WTC11 (cell line): Measurements from ENCODE around the gene MCM10. TPM values are rescaled to one million over a fixed set of nuclear protein-coding genes. Genes with fewer than 3 reads are reported as not detected.
A peak's percentile ranks its signal among the peaks of the same experiment; 100 is the strongest.

Experiments
- ATAC-seq: fragments of 200-7000 bp; cut with Tn5 transposase; 2 replicates; pipeline ENCODE4 v1.10.0; 2021; ENCODE audit warnings: mild to moderate bottlenecking, moderate library complexity
- CTCF ChIA-PET: fragments of 300-600 bp; sonication (Branson Sonifier 250); formaldehyde crosslinking; loops from one replicate; lab custom pipeline; 2021; ENCODE audit warnings: antibody characterized with exemption; lab: Charles Lee
- POLR2A ChIA-PET: fragments of 350-600 bp; sonication (Branson Sonifier 250); formaldehyde crosslinking; loops from one replicate; lab custom pipeline; 2021; ENCODE audit warnings: antibody characterized with exemption; lab: Charles Lee
- DNase-seq: peaks from one replicate; pipeline ENCODE4 v3.0.0; 2021; ENCODE audit warnings: low spot score
- H3K27ac Mint-ChIP-seq: 2 replicates; pipeline ENCODE4 v1.8.0; 2021; ENCODE audit warnings: mixed read lengths
- H3K27me3 Mint-ChIP-seq: 2 replicates; pipeline ENCODE4 v1.8.0; 2021; ENCODE audit warnings: low read depth, mild to moderate bottlenecking, moderate library complexity, mixed read lengths
- H3K36me3 Mint-ChIP-seq: 2 replicates; pipeline ENCODE4 v1.8.0; 2021; ENCODE audit warnings: mixed read lengths
- H3K4me1 Mint-ChIP-seq: 2 replicates; pipeline ENCODE4 v1.8.0; 2022; ENCODE audit warnings: mixed read lengths
- H3K4me3 Mint-ChIP-seq: 2 replicates; pipeline ENCODE4 v1.8.0; 2021; ENCODE audit warnings: mild to moderate bottlenecking, moderate library complexity, mixed read lengths
- H3K9me3 Mint-ChIP-seq: 2 replicates; pipeline ENCODE4 v1.8.0; 2021; ENCODE audit warnings: mixed read lengths
- CREB1 ChIP-seq: sonication (generic); formaldehyde crosslinking; IDR thresholded peaks from 2 replicates; pipeline ENCODE4 v1.8.0; 2023; ENCODE audit warnings: mild to moderate bottlenecking, missing genetic modification reagents
- E2F1 ChIP-seq: sonication (generic); formaldehyde crosslinking; IDR thresholded peaks from 2 replicates; pipeline ENCODE4 v1.8.0; 2022; ENCODE audit warnings: mild to moderate bottlenecking, missing genetic modification reagents
- ERG ChIP-seq: fragments of 250-450 bp; sonication (Bioruptor Pico); IDR thresholded peaks from 2 replicates; pipeline ENCODE4 v1.8.0; 2021; ENCODE audit warnings: mild to moderate bottlenecking
- ETV6 ChIP-seq: sonication (generic); formaldehyde crosslinking; IDR thresholded peaks from 2 replicates; pipeline ENCODE4 v1.8.1; 2022; ENCODE audit warnings: mild to moderate bottlenecking, missing genetic modification reagents
- FOXK1 ChIP-seq: sonication (generic); formaldehyde crosslinking; IDR thresholded peaks from 2 replicates; pipeline ENCODE4 v1.8.0; 2022; ENCODE audit warnings: mild to moderate bottlenecking, moderate library complexity, missing genetic modification reagents
- GABPB1 ChIP-seq: sonication (generic); formaldehyde crosslinking; IDR thresholded peaks from 2 replicates; pipeline ENCODE4 v1.8.1; 2023; ENCODE audit warnings: mild to moderate bottlenecking, missing genetic modification reagents
- HMGA2 ChIP-seq: fragments of 250-450 bp; sonication (Bioruptor Pico); IDR thresholded peaks from 2 replicates; pipeline ENCODE4 v1.4.0; 2021; ENCODE audit warnings: mild to moderate bottlenecking, moderate library complexity
- IRF1 ChIP-seq: sonication (generic); formaldehyde crosslinking; IDR thresholded peaks from 2 replicates; pipeline ENCODE4 v1.8.0; 2023; ENCODE audit warnings: missing genetic modification reagents
- JAZF1 ChIP-seq: fragments of 250-450 bp; sonication (Bioruptor Pico); IDR thresholded peaks from 2 replicates; pipeline ENCODE4 v1.9.0; 2021; ENCODE audit warnings: moderate library complexity, mild to moderate bottlenecking, inconsistent platforms
- KAT7 ChIP-seq: sonication (generic); formaldehyde crosslinking; IDR thresholded peaks from 2 replicates; pipeline ENCODE4 v1.8.1; 2023; ENCODE audit warnings: missing genetic modification reagents, mild to moderate bottlenecking, borderline replicate concordance
- NR1H2 ChIP-seq: sonication (generic); formaldehyde crosslinking; IDR thresholded peaks from 2 replicates; pipeline ENCODE4 v1.9.0; 2021; ENCODE audit warnings: mild to moderate bottlenecking, moderate library complexity, missing genetic modification reagents
- NR2C2 ChIP-seq: sonication (generic); formaldehyde crosslinking; IDR thresholded peaks from 2 replicates; pipeline ENCODE4 v1.8.0; 2022; ENCODE audit warnings: mild to moderate bottlenecking, missing genetic modification reagents
- SOX15 ChIP-seq: fragments of 250-450 bp; sonication (Bioruptor Pico); IDR thresholded peaks from 2 replicates; pipeline ENCODE4 v1.9.0; 2021; ENCODE audit warnings: mild to moderate bottlenecking
- TCF7 ChIP-seq: sonication (generic); formaldehyde crosslinking; IDR thresholded peaks from 2 replicates; pipeline ENCODE4 v1.8.0; 2022; ENCODE audit warnings: mild to moderate bottlenecking, low read depth, missing genetic modification reagents, moderate library complexity
- TEAD4 ChIP-seq: sonication (generic); formaldehyde crosslinking; IDR thresholded peaks from 2 replicates; pipeline ENCODE4 v1.8.0; 2022; ENCODE audit warnings: mild to moderate bottlenecking, missing genetic modification reagents
- USF2 ChIP-seq: sonication (generic); formaldehyde crosslinking; IDR thresholded peaks from 2 replicates; pipeline ENCODE4 v1.8.1; 2023; ENCODE audit warnings: mild to moderate bottlenecking, missing genetic modification reagents, moderate library complexity
- ZNF281 ChIP-seq: sonication (generic); formaldehyde crosslinking; IDR thresholded peaks from 2 replicates; pipeline ENCODE4 v1.8.0; 2023; ENCODE audit warnings: mild to moderate bottlenecking, missing genetic modification reagents
- ZNF512 ChIP-seq: sonication (generic); formaldehyde crosslinking; IDR thresholded peaks from 2 replicates; pipeline ENCODE4 v1.8.1; 2022; ENCODE audit warnings: missing genetic modification reagents, borderline replicate concordance
- total RNA-seq: library from RNA; stranded (reverse); gene quantifications from 3 replicates; pipeline ENCODE4 v1.2.3, GENCODE V29; 2021
- TF ChIP-seq, protein P1 (sequence below): sonication (generic); formaldehyde crosslinking; conservative IDR thresholded peaks from 2 replicates; pipeline ENCODE4 v1.8.1; 2022; ENCODE audit warnings: mild to moderate bottlenecking, missing genetic modification reagents
- TF ChIP-seq, protein P2 (sequence below): sonication (generic); formaldehyde crosslinking; IDR thresholded peaks from 2 replicates; pipeline ENCODE4 v1.8.1; 2023; ENCODE audit warnings: mild to moderate bottlenecking, missing genetic modification reagents
- TF ChIP-seq, protein P3 (sequence below): sonication (generic); formaldehyde crosslinking; IDR thresholded peaks from 2 replicates; pipeline ENCODE4 v1.8.1; 2022; ENCODE audit warnings: low read depth, missing genetic modification reagents, borderline replicate concordance
- TF ChIP-seq, protein P4 (sequence below): fragments of 250-450 bp; sonication (Bioruptor Pico); IDR thresholded peaks from 2 replicates; pipeline ENCODE4 v2.1.2; 2022; ENCODE audit warnings: mild to moderate bottlenecking, moderate library complexity

MCM10 gene
- total RNA-seq, 1 experiment from 2014 or later: 44.3 TPM

- TF ChIP-seq E2F1 (0 out of 2 replicates have a peak, but pooled peaks have one; percentile 39), TCF7 (no peak), SOX15 (no peak), TEAD4 (peak; percentile 57; the same call in 1 of the 2 replicates), ZNF281 (CRISPR knock-in tag) (no peak), USF2 (CRISPR knock-in tag) (peak; percentile 32; the same call in 1 of the 2 replicates), FOXK1 (CRISPR knock-in tag) (peak; percentile 89), GABPB1 (no peak), JAZF1 (CRISPR knock-in tag) (no peak), HMGA2 (no peak), CREB1 (CRISPR knock-in tag) (0 out of 2 replicates have a peak, but pooled peaks have one; percentile 36), IRF1 (CRISPR knock-in tag) (0 out of 2 replicates have a peak, but pooled peaks have one; percentile 40)
- TF ChIP-seq, protein P1, sequence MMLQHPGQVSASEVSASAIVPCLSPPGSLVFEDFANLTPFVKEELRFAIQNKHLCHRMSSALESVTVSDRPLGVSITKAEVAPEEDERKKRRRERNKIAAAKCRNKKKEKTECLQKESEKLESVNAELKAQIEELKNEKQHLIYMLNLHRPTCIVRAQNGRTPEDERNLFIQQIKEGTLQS (CRISPR knock-in tag): no peak
- TF ChIP-seq, protein P2, sequence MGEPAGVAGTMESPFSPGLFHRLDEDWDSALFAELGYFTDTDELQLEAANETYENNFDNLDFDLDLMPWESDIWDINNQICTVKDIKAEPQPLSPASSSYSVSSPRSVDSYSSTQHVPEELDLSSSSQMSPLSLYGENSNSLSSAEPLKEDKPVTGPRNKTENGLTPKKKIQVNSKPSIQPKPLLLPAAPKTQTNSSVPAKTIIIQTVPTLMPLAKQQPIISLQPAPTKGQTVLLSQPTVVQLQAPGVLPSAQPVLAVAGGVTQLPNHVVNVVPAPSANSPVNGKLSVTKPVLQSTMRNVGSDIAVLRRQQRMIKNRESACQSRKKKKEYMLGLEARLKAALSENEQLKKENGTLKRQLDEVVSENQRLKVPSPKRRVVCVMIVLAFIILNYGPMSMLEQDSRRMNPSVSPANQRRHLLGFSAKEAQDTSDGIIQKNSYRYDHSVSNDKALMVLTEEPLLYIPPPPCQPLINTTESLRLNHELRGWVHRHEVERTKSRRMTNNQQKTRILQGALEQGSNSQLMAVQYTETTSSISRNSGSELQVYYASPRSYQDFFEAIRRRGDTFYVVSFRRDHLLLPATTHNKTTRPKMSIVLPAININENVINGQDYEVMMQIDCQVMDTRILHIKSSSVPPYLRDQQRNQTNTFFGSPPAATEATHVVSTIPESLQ: no peak
- TF ChIP-seq, protein P3, sequence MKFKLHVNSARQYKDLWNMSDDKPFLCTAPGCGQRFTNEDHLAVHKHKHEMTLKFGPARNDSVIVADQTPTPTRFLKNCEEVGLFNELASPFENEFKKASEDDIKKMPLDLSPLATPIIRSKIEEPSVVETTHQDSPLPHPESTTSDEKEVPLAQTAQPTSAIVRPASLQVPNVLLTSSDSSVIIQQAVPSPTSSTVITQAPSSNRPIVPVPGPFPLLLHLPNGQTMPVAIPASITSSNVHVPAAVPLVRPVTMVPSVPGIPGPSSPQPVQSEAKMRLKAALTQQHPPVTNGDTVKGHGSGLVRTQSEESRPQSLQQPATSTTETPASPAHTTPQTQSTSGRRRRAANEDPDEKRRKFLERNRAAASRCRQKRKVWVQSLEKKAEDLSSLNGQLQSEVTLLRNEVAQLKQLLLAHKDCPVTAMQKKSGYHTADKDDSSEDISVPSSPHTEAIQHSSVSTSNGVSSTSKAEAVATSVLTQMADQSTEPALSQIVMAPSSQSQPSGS (CRISPR knock-in tag): no peak
Observed at GRCh38 chr10:13160934-13161856, at the start of gene MCM10 (continued).

DNA sequence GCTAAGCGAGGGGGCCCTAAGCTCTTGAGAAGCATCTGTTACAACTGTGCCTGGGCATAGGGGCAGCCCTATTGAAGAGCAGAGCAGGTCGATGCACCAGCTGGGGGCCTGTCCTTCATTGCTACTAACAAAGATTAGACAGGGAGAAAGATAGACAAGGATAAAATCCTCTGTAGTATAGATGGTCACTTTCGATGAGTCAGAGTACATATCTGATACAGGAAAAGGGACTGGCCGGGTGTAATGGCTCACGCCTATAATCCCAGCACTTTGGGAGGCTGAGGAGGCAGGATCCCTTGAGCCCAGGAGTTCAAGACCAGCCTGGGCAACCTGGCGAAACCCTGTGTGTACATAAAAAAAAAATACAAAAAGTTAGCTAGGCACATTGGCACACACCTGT is 47.8 kb upstream of the MCM10 start:
- H3K36me3 Mint-ChIP-seq: peaks cover 52% of the 10 kb centered on the region
- H3K4me3 Mint-ChIP-seq: no peak overlapping the region
- no peaks in the 10 kb centered on the region for H3K27me3 Mint-ChIP-seq
- no peaks in the 10 kb centered on the region for H3K9me3 Mint-ChIP-seq
- ATAC-seq (no peak), DNase-seq (no peak)
- ChIA-PET POLR2A (no interaction called here), CTCF (interaction anchor here (1.2 kb wide), 1 partner anchor 48 kb away, joined by 3 read pairs; the partner anchor contains the start of gene MCM10)
- no peak overlapping the region for H3K27ac Mint-ChIP-seq
- peaks cover 3% of the 10 kb centered on the region; the same call in 1 of the 2 replicates for H3K4me1 Mint-ChIP-seq
- TF ChIP-seq ZNF512 (CRISPR knock-in tag) (no peak), KAT7 (CRISPR knock-in tag) (no peak), ERG (no peak), FOXK1 (CRISPR knock-in tag) (no peak), ETV6 (no peak), NR2C2 (CRISPR knock-in tag) (no peak), NR1H2 (CRISPR knock-in tag) (no peak)
- TF ChIP-seq, protein P4, sequence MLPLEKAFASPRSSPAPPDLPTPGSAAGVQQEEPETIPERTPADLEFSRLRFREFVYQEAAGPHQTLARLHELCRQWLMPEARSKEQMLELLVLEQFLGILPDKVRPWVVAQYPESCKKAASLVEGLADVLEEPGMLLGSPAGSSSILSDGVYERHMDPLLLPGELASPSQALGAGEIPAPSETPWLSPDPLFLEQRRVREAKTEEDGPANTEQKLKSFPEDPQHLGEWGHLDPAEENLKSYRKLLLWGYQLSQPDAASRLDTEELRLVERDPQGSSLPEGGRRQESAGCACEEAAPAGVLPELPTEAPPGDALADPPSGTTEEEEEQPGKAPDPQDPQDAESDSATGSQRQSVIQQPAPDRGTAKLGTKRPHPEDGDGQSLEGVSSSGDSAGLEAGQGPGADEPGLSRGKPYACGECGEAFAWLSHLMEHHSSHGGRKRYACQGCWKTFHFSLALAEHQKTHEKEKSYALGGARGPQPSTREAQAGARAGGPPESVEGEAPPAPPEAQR: no peak
